GM18499 (cell line): ENCODE results near the gene AXL.
"Not testable (repeated sequence)": the region's sequence is repeated elsewhere in the genome, so short reads cannot be mapped to it uniquely, and the experiment has no call there.

Source experiments
- ATAC-seq: cut with Tn5 transposase; IDR thresholded peaks from one replicate; pipeline ENCODE4 v1.9.1; 2021; ENCODE audit warnings: moderate number of reproducible peaks; ENCODE audit not compliant: insufficient read depth, unreplicated experiment

AXL gene

DNA sequence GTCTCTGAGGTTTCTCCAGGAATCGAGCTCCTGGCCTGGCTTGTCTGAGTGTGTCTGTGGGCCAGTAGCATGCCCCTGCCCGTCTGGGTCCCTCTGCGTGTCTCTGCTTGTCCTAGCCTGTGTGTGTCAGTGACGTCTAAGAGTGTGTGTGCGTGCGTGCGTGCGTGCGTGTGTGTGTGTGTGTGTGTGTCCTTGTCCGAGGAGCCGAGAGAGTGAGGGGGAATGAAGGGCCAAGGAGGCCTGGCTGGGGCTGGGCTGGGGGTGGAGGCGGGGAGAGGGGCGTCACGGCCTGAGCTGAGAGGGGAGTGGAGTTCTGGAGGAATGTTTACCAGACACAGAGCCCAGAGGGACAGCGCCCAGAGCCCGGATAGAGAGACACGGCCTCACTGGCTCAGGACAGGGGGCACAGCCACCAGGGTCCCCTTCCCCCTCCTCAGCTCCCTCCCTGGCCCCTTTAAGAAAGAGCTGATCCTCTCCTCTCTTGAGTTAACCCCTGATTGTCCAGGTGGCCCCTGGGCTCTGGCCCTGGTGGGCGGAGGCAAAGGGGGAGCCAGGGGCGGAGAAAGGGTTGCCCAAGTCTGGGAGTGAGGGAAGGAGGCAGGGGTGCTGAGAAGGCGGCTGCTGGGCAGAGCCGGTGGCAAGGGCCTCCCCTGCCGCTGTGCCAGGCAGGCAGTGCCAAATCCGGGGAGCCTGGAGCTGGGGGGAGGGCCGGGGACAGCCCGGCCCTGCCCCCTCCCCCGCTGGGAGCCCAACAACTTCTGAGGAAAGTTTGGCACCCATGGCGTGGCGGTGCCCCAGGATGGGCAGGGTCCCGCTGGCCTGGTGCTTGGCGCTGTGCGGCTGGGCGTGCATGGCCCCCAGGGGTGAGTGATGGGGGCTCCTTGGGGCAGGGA, at the start of gene AXL:
AXL (plus strand) TSS at position 609 of the 893 bp plus-strand sequence; CDS start at position 779, 170 bp downstream.
- ATAC-seq, result no peak

DNA sequence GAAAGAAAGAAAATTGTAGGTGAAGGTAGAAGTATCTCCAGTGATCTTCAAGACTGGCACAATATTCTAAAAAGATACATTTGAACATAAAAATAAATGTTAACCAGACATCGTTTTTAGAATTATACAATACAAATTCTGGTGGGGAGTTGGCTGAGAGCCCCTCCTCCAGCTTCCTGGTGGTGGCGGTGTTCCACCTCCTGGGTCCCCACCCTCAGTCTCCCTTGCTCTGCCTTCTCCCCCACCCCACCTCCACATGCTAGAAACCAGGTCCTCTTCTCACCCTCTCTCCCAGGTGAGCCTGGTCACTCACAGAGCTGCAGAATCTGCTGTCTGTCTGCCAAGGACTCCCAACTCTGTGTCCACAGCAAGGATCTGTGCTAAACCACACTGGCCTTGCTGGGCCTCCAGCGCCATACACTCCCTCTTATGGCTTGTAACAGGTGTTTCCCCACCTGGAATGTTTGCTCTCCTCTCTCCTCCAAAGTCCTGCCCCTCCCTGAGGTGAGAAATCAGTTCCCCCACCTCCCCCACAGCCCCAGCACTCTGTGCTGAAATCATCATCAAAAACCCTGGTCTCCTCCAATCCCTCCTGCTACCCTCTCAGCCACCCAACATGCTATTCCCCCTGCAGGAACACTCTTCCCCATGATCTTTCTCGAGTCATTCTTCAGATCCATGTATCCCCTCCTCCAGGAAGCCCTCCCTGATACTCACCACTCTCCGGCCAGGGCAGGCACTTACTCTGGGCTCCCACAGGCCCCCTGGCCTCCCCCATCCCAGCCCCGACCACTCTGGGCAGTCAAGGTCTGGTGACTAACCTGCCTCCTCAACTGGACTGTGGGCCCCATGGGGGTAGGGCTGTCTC, 46.5 kb upstream of the AXL start:
- ATAC-seq, result no peak

DNA sequence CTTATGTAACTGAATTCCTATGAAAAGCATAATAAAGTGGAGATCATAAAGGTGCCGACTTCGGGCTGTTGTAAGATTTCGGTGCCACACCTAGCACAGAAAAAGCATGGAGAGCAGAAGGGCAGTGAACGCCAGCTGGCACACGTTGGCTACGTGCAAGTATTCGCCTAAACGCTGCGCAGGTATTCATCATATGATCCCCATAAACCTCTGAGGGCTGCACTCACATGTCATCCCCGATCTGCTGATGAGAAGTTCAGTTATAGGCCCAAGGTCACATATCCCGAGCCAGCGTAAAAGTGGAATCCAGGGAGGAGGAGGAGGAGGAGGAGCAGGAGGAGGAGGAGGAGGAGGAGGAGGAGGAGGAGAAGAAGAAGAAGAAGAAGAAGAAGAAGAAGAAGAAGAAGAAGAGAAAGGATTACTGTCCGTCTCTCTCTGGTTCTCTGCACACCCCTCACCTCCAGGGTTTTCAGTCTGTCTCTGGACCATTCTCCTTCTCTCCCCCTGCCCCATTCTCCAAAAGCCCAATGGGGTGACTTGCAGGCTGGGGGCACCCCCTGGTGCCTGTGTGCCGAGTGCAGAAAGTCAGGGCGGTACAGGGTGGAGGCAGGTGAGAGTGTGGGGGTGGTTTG, 44.6 kb upstream of the AXL start:
- ATAC-seq, result no peak

DNA sequence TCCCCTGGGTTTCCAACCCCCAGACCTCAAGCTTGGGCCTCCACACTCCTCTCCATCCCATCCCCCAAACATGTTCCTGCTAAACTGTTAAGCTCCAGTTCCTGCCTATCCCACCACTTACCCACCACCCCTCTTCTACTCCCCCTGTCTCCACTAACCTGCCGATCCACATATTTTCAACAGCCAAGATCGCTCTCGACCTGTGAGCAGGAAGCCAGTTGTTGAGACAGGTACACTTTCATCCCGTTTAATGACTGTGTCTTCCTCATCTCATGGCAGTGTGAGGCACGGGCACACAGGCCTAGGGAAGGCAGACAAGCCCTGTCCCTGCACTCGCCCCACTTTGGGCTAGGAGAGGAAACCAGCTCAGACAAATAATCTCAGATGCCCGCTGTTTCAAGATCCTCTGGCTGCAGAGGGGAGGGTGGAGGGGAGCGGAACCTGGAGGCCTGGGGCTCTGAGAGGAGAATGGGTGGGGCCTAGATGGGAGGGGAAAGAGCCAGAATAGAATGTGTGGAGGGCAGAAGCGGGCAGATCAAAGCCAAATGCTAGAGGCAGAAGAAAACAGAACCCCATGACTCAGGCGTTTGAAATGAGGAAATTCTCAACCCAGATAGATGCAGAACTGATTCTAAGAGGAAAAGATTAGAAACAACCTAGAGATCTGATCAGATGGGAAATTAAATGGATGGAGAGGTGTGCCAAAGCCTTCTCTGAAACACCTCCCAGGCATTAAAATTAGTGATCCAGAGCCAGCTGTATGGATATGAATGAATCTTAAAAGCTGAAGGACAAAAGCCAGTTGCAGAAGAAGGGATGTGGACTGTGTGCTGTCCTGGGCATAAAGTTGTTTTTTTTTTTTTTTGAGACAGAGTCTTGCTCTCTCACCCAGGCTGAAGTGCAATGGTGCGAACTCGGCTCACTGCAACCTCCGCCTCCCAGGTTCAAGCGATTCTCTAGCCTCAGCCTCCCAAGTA, 42.9 kb upstream of the AXL start:
- no peak for ATAC-seq

DNA sequence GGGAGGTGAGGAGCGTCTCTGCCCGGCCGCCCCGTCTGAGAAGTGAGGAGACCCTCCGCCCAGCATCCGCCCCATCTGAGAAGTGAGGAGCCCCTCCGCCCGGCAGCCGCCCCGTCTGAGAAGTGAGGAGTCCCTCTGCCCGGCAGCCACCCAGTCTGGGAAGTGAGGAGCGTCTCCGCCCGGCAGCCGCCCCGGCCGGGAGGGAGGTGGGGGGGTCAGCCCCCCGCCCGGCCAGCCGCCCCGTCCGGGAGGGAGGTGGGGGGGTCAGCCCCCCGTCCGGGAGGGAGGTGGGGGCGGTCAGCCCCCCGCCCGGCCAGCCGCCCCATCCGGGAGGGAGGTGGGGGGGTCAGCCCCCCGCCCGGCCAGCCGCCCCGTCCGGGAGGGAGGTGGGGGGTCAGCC, 38.9 kb upstream of the AXL start:
- not testable (repeated sequence) for ATAC-seq

DNA sequence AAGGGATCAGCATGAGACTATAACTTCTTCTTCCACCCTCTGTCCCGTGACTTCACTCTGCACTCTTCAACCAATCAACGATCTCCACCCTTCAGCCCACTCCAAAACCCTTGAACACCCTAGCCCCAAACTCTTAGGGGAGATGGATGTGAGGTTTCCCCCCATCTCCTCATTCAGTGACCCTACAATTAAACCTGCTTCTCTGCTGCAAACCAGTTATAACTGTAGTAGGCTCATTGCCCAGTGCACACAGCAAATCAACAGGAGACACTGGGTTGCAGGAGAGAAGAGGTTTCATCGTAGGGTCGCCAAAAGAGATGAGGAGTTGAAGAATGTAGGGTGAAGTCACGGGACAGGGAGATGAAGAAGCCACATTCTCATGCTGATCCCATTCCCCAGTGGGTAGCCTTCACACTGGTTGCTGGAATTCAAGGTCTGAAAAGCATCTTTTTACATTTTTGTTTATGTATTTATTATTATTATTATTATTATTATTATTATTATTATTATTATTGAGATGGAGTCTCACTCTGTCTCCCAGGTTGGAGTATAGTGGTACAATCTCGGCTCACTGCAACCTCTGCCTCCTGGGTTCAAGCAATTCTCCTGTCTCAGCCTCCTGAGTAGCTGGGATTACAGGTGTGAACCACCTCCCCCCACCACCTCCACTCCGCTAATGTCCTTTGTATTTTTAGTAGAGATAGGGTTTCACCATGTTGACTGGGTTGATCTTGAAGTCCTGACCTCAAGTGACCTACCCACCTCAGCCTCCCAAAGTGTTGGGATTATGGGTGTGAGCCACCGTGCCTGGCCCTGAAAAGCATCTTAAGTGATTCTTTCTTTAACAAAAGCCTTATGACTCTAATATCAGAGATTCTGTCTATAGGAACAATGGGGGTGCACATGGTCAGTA, 31.8 kb upstream of the AXL start:
- ATAC-seq, result no peak

DNA sequence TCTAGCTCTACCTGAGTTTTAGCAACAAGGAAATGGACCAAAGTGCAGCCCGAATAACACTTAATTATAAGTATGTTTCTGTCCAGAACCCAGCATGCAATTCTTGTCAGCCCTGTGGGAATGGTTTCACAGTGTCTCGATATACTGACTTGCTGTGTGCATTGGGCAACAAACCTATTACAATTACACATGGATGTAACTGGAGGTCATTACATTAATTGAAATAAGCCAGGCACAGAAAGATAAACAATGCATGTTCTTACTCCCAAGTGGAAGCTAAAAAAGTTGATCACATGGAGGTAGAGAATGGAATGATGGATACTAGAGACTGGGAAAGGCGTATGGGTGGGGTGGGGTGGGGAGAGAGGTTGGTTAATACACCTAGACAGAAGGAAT, 31.1 kb upstream of the AXL start:
- no peak for ATAC-seq

DNA sequence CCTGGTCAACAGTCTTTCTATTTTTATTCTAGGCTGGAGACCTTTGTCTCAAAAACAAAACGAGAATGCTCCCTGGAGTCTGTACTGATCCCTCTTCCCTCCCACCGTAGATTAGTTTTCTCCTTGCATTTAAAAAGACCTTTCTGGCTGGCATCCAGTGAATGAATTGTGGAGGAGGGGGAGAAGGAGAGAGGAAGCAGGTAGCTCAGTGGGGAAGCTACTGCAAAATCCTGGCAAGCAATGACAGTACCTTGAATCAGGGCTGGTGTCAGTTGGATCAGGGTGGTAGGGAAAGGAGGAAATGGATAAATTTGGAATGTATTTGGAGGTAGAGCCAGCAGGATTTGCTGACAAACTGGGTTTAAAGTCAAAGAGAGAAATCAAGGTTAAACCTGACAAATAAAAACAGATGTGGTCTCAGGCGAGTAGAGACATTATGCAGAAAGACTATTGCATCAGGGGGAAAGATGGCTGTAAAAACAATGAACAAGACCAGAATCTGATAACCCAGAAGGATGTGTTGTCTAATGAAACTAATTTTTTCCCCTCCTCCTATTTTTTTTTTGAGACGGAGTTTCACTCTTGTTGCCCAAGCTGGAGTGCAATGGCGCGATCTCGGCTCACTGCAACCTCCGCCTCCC, 29.5 kb upstream of the AXL start:
- no peak for ATAC-seq

DNA sequence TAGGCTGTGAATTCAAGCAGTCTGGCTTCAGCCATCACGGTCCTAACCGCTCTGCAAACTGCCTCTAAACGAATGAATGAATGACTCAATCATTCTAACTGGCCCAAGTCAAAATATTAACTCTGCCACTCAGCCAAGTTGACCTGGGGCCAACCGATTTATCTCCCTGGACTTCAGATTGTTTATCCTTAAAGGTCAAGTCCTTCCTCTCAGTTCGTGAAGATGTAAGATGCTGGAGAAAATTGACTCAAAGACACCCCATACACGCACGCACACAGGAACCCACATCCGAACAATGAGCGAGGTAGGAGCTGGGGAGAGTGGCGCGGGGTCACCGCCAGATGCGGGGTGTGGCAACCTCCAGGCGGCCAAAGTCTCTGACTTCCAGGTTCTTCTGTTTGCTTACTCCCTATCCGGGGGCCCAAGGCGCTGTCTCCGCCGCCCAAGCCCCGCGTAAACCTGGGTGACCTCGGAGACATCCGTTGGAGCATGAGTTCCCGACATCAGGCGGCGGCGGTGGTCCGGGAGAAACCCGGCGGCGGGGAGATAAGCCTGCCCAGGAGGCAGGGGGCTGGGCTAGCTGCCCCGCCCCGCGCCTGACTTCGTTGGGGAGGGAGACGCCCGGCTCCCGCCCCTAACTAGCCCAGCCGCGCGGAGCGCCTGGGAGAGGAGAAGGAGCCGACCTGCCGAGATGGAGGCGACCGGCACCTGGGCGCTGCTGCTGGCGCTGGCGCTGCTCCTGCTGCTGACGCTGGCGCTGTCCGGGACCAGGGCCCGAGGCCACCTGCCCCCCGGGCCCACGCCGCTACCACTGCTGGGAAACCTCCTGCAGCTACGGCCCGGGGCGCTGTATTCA, 26.2 kb upstream of the AXL start, which contains the start of gene CYP2S1:
CYP2S1 (plus strand) TSS at position 646 of the 856 bp plus-strand sequence; CDS start at position 692, 46 bp downstream.
- no peak for ATAC-seq

DNA sequence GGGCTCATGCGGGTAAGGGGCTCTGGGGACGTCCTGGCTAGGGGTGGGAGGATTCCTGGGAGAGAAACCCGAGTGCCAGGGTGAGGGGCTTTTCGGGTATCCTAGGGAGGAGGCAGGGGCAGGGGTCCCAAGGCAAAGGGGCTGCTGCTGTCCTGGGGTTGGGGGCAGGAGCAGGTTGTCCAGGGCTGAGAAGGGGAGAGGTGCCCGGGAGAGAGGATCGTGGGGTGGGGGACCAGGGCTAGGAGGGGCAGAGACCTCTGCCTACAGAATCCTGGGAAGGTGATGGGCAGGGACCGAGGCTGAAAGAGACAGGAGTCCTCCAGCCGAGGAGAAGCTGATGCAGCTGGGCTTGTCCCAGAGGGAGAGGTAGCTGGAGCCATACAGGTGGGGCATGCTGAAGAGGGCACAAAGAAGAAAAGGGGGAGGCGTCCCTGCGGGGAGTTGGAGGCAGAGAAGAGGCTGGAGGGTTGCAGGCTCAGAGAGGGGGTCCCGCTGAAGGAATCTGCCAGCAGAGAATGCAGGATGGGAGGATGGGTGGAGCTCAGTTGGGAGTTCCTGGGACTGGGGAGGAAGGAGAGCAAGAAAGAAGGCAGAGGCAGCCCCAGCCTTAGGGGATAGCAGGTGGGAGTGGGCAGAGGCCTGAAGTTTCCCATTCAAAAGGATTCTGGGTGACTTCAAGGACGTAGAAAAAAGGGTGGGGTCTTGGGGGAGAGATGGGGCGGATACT, 25.4 kb upstream of the AXL start:
- ATAC-seq, result no peak

DNA sequence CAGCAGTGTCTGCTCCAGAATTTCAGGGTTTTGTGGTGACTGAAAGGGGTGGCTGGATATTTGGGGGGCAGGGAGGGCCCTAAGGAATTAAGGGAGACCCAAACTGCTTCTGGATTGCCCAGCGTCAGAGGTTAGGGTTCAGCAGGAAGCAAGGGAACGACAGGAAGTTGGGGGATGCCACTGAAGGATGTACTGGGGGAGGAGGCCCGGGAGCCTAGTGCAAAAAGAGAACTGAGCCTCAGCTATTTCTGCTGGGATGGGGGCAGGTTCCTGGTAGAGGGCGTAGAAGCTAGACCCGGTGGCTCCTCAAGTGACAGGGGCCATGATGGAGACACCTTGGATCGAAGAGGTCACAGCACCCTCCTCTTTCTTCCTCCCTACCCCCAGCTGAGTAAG, 24.9 kb upstream of the AXL start:
- no peak for ATAC-seq

DNA sequence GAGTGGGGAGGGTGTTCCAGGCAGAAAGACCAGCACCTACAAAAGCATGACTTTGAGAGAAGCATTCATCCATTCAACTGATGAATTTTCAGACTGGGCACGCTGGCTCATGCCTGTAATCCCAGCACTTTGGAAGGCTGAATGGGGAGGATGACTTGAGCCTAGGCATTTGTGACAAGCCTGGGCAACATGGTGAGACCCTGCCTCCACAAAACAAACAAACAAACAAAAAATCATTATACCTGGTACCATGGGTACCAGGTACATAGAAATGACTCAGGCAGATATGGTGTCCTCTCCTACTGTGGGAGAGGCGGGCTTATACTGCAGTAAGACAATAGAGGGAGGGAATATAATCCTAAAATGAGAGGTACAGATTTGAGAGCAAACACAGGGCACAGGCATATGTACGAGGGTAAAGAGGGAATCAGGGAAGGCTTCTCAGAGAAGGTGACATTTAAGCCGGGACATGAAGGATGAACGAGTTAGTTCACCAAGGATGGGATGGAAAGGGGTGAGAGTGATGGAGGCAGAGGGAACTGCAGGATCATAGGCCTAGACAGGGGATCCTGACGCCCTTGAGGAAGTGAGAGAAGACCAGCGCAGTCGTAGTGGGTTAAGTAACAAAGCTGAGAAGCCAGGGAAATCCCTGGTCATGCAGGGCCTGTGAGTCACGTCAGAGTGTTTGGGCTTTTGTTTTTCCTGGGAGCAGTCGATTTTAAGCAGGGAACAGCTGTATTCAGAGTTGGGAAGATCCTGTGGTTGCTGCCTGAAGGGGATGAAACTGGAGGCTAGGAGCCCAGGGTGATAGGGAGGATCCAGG, 23.1 kb upstream of the AXL start:
- no peak for ATAC-seq

DNA sequence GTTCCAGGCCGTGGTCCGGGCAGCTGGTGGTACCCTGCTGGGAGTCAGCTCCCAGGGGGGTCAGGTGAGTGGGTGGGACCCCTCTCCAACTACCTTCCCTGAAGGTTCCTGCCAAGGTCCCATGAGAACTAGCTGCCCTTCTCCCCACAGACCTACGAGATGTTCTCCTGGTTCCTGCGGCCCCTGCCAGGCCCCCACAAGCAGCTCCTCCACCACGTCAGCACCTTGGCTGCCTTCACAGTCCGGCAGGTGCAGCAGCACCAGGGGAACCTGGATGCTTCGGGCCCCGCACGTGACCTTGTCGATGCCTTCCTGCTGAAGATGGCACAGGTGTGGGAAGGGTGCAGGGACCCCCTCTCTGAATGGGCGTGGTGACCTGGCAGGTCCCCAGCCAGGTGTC, 20.5 kb upstream of the AXL start:
- no peak for ATAC-seq

DNA sequence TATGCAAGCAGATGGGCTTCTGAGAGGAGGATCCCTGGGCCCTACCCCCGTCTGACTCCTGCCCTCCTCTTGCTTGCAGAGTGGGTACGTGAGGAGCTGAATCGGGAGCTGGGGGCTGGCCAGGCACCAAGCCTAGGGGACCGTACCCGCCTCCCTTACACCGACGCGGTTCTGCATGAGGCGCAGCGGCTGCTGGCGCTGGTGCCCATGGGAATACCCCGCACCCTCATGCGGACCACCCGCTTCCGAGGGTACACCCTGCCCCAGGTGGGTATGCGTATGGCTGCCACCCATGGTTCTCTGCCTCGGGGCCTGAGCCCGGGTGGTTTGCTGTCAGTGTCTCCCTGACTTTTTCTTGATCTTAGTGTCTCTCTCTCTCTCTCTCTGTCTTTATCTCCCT, 15.7 kb upstream of the AXL start:
- no peak for ATAC-seq

DNA sequence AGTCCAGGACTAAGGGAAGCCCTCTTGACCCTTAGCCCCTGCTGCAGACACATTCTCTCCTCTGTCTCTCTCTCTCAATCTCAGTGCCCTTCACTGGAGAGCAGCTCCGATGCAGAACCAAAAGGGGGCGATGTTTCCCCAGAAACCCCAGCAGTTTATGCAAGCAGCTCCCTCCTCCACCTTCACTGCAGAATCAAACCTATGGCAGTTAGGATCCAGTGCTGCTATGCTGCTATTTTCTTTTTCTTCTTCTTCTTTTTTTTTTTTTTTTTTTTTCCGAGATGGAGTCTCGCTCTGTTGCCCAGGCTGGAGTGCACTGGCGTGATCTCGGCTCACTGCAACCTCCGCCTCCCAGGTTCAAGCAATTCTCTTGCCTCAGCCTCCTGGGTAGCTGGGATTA, 14.7 kb upstream of the AXL start:
- not testable (repeated sequence) for ATAC-seq

DNA sequence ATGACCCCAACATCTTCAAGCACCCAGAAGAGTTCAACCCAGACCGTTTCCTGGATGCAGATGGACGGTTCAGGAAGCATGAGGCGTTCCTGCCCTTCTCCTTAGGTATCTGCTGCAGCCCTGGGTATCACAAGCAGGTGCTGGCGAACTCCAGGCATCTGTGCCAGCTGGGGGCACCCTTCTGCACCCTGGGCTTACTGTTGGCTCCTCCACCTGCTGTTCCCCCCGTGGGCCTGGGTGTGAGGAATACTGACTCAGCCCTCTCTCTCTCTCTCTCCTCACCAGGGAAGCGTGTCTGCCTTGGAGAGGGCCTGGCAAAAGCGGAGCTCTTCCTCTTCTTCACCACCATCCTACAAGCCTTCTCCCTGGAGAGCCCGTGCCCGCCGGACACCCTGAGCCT, 13.0 kb upstream of the AXL start:
- ATAC-seq, result no peak
